ENCODE data around the gene BANK1. TPM values are rescaled to one million over a fixed set of nuclear protein-coding genes. Genes with fewer than 3 reads are reported as not detected.

The BANK1 gene
- total RNA-seq, 6 donors from 2014 or later: 7.6 to 29.3 (median 11.4) TPM

DNA sequence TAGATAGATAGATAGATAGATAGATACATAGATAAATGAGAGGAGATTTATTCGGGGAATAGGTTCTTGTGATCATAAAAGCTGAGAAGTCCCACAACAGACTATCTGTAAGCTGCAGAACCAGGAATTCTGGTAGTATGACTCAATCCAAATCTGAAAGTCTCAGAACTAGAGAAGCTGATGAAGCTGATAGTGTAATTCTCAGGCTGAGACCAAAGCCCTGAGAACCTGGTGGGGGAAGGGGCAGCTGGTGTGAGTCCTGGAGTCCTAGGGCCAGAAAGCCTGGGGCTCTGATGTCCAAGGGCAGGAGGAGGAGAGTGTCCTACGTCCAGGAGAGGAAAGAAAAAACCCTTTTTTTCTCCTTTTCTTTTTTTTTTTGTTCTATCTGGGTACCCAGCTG, 8.0 kb upstream of the BANK1 start:
- Histone ChIP-seq H3K4me3 (no peak overlapping the region), H3K4me1 (no peaks in the 10 kb centered on the region), H3K27me3 (no peaks in the 10 kb centered on the region), H3K36me3 (no peaks in the 10 kb centered on the region), H3K27ac (no peak overlapping the region), H3K9me3 (no peaks in the 10 kb centered on the region)
- TF ChIP-seq POLR2A (IDR thresholded peaks at IDR 0.05): no peak
- TF ChIP-seq POLR2AphosphoS5 (IDR thresholded peaks at IDR 0.05): no peak
- TF ChIP-seq EP300 (IDR thresholded peaks at IDR 0.05): no peak
- TF ChIP-seq, protein P1, sequence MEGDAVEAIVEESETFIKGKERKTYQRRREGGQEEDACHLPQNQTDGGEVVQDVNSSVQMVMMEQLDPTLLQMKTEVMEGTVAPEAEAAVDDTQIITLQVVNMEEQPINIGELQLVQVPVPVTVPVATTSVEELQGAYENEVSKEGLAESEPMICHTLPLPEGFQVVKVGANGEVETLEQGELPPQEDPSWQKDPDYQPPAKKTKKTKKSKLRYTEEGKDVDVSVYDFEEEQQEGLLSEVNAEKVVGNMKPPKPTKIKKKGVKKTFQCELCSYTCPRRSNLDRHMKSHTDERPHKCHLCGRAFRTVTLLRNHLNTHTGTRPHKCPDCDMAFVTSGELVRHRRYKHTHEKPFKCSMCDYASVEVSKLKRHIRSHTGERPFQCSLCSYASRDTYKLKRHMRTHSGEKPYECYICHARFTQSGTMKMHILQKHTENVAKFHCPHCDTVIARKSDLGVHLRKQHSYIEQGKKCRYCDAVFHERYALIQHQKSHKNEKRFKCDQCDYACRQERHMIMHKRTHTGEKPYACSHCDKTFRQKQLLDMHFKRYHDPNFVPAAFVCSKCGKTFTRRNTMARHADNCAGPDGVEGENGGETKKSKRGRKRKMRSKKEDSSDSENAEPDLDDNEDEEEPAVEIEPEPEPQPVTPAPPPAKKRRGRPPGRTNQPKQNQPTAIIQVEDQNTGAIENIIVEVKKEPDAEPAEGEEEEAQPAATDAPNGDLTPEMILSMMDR (IDR thresholded peaks at IDR 0.05): no peak
- 80 to 89% methylated on average over 2 of the region's 2 CpGs for WGBS, 2 donors
- ATAC-seq (ENCODE audit: low FRiP score in 2 of 2) (no peak), DNase-seq (no peak)

DNA sequence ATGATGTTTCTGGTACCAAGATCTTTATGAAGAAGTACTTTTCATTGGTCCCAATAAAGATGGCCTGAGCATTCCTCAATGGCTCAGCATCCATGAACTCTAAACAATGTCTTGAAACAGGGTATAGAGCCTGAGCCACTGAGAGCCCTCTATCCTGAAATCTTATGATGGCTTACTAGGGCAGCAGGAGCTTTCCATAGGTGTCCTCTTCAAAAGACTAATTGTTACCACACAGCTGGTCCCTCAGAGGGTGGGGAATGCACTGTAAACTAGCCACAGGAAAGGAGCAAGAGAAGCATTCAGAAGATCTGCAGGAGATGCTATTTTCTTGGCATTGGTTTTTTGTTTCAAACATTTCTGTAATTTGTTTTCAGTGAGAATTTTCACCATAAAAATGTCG, 5.6 kb upstream of the BANK1 start:
- ATAC-seq (ENCODE audit: low FRiP score in 2 of 2) (no peak), DNase-seq (no peak)
- Histone ChIP-seq H3K9me3 (no peaks in the 10 kb centered on the region), H3K4me3 (no peak overlapping the region), H3K36me3 (no peaks in the 10 kb centered on the region), H3K27me3 (no peaks in the 10 kb centered on the region), H3K27ac (no peak overlapping the region), H3K4me1 (no peaks in the 10 kb centered on the region)
- 89% methylated on average over 1 of the region's 1 CpG for WGBS, 2 donors
- TF ChIP-seq EP300 (IDR thresholded peaks at IDR 0.05) (no peak), POLR2A (IDR thresholded peaks at IDR 0.05) (no peak)

DNA sequence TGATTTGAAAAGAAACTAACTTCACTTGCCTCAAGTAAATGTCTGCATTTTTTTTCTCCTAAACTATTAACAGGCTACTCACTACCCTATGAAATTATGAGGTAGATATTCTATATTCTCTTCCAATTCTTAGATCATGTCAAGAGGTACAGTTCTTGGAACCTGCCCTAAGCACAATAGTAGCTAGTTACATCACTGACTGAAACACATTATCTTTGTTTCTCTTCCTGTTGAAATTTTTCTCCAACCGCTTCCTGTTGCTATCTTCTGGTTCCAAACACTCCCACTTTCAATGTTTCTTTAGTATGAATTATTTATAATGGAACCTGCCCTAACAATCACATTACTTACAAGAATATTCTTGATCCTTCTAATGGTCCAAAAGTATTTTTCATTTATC, 5.0 kb upstream of the BANK1 start:
- no peaks in the 10 kb centered on the region for H3K27me3 ChIP-seq
- H3K4me3 ChIP-seq: no peak overlapping the region
- ATAC-seq (ENCODE audit: low FRiP score in 2 of 2) (no peak), DNase-seq (no peak)
- no peak overlapping the region for H3K27ac ChIP-seq
- H3K36me3 ChIP-seq: no peaks in the 10 kb centered on the region
- H3K9me3 ChIP-seq: no peaks in the 10 kb centered on the region
- WGBS, 2 donors: 56 to 57% methylated on average over 1 of the region's 1 CpG
- TF ChIP-seq EP300 (IDR thresholded peaks at IDR 0.05) (no peak), POLR2AphosphoS5 (IDR thresholded peaks at IDR 0.05) (no peak), POLR2A (IDR thresholded peaks at IDR 0.05) (no peak)
- TF ChIP-seq, protein P1 (IDR thresholded peaks at IDR 0.05): no peak
- peaks cover 0 to 3% (median 0%) of the 10 kb centered on the region in 4 donors for H3K4me1 ChIP-seq

DNA sequence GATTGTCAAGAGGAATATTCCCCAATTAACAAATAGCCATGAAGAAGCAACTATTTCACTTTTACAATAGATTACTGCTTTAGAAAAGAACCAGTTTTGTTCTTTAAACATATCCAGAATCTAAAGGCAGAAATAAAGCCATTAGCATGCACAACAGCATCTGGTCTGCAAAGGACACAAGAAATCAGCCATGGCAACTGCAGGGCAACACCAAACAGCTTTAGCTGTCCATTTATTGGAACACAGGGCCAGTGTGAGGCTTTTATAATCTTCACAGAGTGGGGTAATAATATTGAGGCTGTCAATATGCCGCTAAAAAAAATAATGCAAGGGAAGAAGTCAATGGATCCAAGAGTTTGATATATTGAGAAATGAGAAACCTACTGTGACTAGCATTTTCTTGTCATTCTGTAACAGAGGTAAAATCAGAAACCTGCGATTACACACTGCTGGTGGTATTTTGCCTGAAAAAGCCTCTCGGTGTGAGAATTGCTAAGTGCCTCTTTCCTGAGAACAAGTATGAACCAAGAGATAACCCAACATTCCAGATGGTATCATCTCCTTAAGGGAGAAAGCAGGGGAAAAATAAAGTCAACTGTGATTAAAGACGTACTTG, 2.7 kb upstream of the BANK1 start:
- DNase-seq (no peak), ATAC-seq (ENCODE audit: low FRiP score in 2 of 2) (no peak)
- Histone ChIP-seq H3K9me3 (no peaks in the 10 kb centered on the region), H3K27ac (no peak overlapping the region), H3K27me3 (no peaks in the 10 kb centered on the region), H3K4me3 (no peak overlapping the region), H3K4me1 (peaks cover 0 to 14% (median 5%) of the 10 kb centered on the region in 4 donors), H3K36me3 (no peaks in the 10 kb centered on the region)
- 72 to 79% methylated on average over 4 of the region's 4 CpGs for WGBS, 2 donors
- TF ChIP-seq EP300 (IDR thresholded peaks at IDR 0.05): no peak
- TF ChIP-seq POLR2A (IDR thresholded peaks at IDR 0.05): no peak
- TF ChIP-seq, protein P1 (IDR thresholded peaks at IDR 0.05): no peak
- TF ChIP-seq POLR2AphosphoS5 (IDR thresholded peaks at IDR 0.05): no peak

DNA sequence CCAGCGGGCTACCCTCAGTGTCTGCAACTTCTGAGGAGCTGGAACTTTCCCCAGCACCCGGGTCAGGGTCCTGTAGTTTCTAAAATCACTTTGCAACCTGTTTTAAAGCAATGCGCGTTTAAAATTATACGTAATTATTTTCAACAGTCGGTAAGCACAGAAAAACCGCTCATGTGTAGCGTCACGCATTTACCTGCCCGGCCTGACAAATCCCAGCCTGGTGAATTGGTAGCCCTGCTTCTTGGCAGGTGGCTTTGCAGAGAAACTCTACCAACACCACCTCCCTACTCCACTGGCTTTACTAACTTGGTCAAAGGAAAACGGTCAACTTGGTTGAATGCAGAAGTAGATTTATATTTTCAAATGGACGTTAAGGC, 640 bp downstream of the BANK1 start:
- DNase-seq: peak in 1 of 2 donors; percentile 58
- peak overlapping the region; percentile 74 to 93 (median 87) for H3K27ac ChIP-seq
- no peak for ATAC-seq (ENCODE audit: low FRiP score in 2 of 2)
- H3K36me3 ChIP-seq: no peaks in the 10 kb centered on the region
- TF ChIP-seq EP300 (IDR thresholded peaks at IDR 0.05) (no peak), POLR2AphosphoS5 (IDR thresholded peaks at IDR 0.05) (no peak), POLR2A (IDR thresholded peaks at IDR 0.05) (no peak)
- TF ChIP-seq, protein P1 (IDR thresholded peaks at IDR 0.05): no peak
- no peaks in the 10 kb centered on the region for H3K9me3 ChIP-seq
- peaks cover 0 to 14% (median 5%) of the 10 kb centered on the region in 4 donors for H3K4me1 ChIP-seq
- peak overlapping the region; percentile 47 to 64 (median 58) for H3K4me3 ChIP-seq
- no peaks in the 10 kb centered on the region for H3K27me3 ChIP-seq
- 34 to 42% methylated on average over 10 to 11 of the region's 12 CpGs for WGBS, 2 donors

All from upper lobe of left lung (tissue), 6 donors.